HEK293 (cell line): ENCODE measurements around the gene SKI.

Source experiments
- CTCF ChIA-PET: fragments of 350-600 bp; formaldehyde crosslinking; extraction: SDS; loops from one replicate; lab custom pipeline; 2021; ENCODE audit warnings: antibody characterized with exemption; lab: Yijun Ruan, JAX
- POLR2A ChIA-PET: fragments of 300-600 bp; formaldehyde crosslinking; extraction: SDS; loops from one replicate; lab custom pipeline; 2020; ENCODE audit warnings: antibody characterized with exemption, inconsistent platforms; lab: Yijun Ruan, JAX
- H3K27ac ChIP-seq: fragments of 200-500 bp; sonication (Bioruptor generic); 2 replicates; pipeline ENCODE4 v1.5.1; 2014; ENCODE audit warnings: low read depth, low read length, control low read depth, inconsistent platforms; ENCODE audit errors: extremely low read depth
- H3K36me3 ChIP-seq, 2 experiments: fragments of 200-500 bp in 1 of 2; sonication (Bioruptor generic) in 1 of 2; 1 replicate in 1 of 2; 2 replicates in 1 of 2; pipeline ENCODE4 v1.5.1; 2014 to 2017; ENCODE audit warnings: inconsistent platforms in 2 of 2, low read length in 2 of 2; ENCODE audit not compliant: control insufficient read depth in 2 of 2, insufficient read depth in 1 of 2
- H3K4me1 ChIP-seq: fragments of 200-500 bp; sonication (Bioruptor generic); 2 replicates; pipeline ENCODE4 v1.5.1; 2014; ENCODE audit warnings: mild to moderate bottlenecking, low read length, inconsistent platforms; ENCODE audit not compliant: control insufficient read depth, insufficient read depth
- H3K4me3 ChIP-seq: 2 replicates; pipeline ENCODE4 v1.5.1; 2011; ENCODE audit warnings: low read depth, mild to moderate bottlenecking, control low read depth, low read length, moderate library complexity
- H3K9me3 ChIP-seq: fragments of 200-500 bp; sonication (Bioruptor generic); 2 replicates; pipeline ENCODE4 v1.5.1; 2014; ENCODE audit warnings: low read depth, low read length, inconsistent platforms; ENCODE audit not compliant: control insufficient read depth, insufficient read depth
- GLIS2 ChIP-seq: fragments of 450-650 bp; formaldehyde crosslinking; IDR thresholded peaks from 2 replicates; pipeline ENCODE4 v1.5.1; 2016; ENCODE audit warnings: missing biosample characterization, missing genetic modification characterization
- MYNN ChIP-seq: fragments of 450-650 bp; formaldehyde crosslinking; IDR thresholded peaks from 2 replicates; pipeline ENCODE4 v1.5.1; 2016; ENCODE audit warnings: missing biosample characterization, missing genetic modification characterization, borderline replicate concordance
- MZF1 ChIP-seq: fragments of 450-650 bp; formaldehyde crosslinking; IDR thresholded peaks from 2 replicates; pipeline ENCODE4 v1.5.1; 2017; ENCODE audit warnings: missing biosample characterization, missing genetic modification characterization, borderline replicate concordance
- RBAK ChIP-seq: fragments of 450-650 bp; formaldehyde crosslinking; IDR thresholded peaks from 2 replicates; pipeline ENCODE4 v1.5.1; 2016; ENCODE audit warnings: missing biosample characterization, missing genetic modification characterization
- YY1 ChIP-seq: fragments of 450-650 bp; formaldehyde crosslinking; IDR thresholded peaks from 2 replicates; pipeline ENCODE4 v1.5.1; 2018; ENCODE audit warnings: missing biosample characterization, missing genetic modification characterization
- ZBTB6 ChIP-seq: fragments of 450-650 bp; formaldehyde crosslinking; IDR thresholded peaks from 2 replicates; pipeline ENCODE4 v1.5.1; 2017; ENCODE audit warnings: missing biosample characterization, missing genetic modification characterization
- ZFP3 ChIP-seq: fragments of 450-650 bp; formaldehyde crosslinking; IDR thresholded peaks from 2 replicates; pipeline ENCODE4 v1.5.1; 2016; ENCODE audit warnings: low read depth, missing biosample characterization, missing genetic modification characterization
- ZNF112 ChIP-seq: fragments of 450-650 bp; formaldehyde crosslinking; IDR thresholded peaks from 2 replicates; pipeline ENCODE4 v1.5.0; 2017; ENCODE audit warnings: missing biosample characterization, missing genetic modification characterization
- ZNF140 ChIP-seq: fragments of 450-650 bp; formaldehyde crosslinking; IDR thresholded peaks from 2 replicates; pipeline ENCODE4 v1.5.1; 2016; ENCODE audit warnings: missing biosample characterization, missing genetic modification characterization
- ZNF169 ChIP-seq: fragments of 450-650 bp; formaldehyde crosslinking; IDR thresholded peaks from 2 replicates; pipeline ENCODE4 v1.5.1; 2016; ENCODE audit warnings: missing biosample characterization, missing genetic modification characterization
- ZNF18 ChIP-seq: fragments of 450-650 bp; formaldehyde crosslinking; IDR thresholded peaks from 2 replicates; pipeline ENCODE4 v1.5.1; 2016; ENCODE audit warnings: missing biosample characterization, missing genetic modification characterization
- ZNF184 ChIP-seq: fragments of 450-650 bp; IDR thresholded peaks from 2 replicates; pipeline ENCODE4 v1.5.1; 2018; ENCODE audit warnings: missing biosample characterization, mild to moderate bottlenecking, missing genetic modification characterization
- ZNF223 ChIP-seq: fragments of 450-650 bp; formaldehyde crosslinking; IDR thresholded peaks from 2 replicates; pipeline ENCODE4 v1.5.1; 2016; ENCODE audit warnings: missing biosample characterization, missing genetic modification characterization
- ZNF23 ChIP-seq: fragments of 450-650 bp; formaldehyde crosslinking; IDR thresholded peaks from 2 replicates; pipeline ENCODE4 v1.5.1; 2016; ENCODE audit warnings: missing biosample characterization, missing genetic modification characterization, borderline replicate concordance
- ZNF26 ChIP-seq: fragments of 450-650 bp; formaldehyde crosslinking; IDR thresholded peaks from 2 replicates; pipeline ENCODE4 v1.5.1; 2016; ENCODE audit warnings: missing biosample characterization, missing genetic modification characterization
- ZNF274 ChIP-seq, 2 experiments: fragments of 200-500 bp in 1 of 2; fragments of 450-650 bp in 1 of 2; sonication (Bioruptor generic) in 1 of 2; formaldehyde crosslinking in 1 of 2; IDR thresholded peaks; 2 replicates each; pipeline versions ENCODE4 v1.5.1 to v1.6.1; 2014 to 2016; ENCODE audit warnings: borderline replicate concordance in 1 of 2, inconsistent platforms in 1 of 2, low read length in 1 of 2, missing biosample characterization in 1 of 2, missing genetic modification characterization in 1 of 2
- ZNF350 ChIP-seq: fragments of 450-650 bp; formaldehyde crosslinking; IDR thresholded peaks from 2 replicates; pipeline ENCODE4 v1.5.0; 2017; ENCODE audit warnings: missing biosample characterization, mild to moderate bottlenecking, missing genetic modification characterization
- ZNF404 ChIP-seq: fragments of 450-650 bp; formaldehyde crosslinking; IDR thresholded peaks from 2 replicates; pipeline ENCODE4 v1.5.1; 2017; ENCODE audit warnings: missing biosample characterization, missing genetic modification characterization
- ZNF558 ChIP-seq: fragments of 450-650 bp; formaldehyde crosslinking; IDR thresholded peaks from 2 replicates; pipeline ENCODE4 v1.5.1; 2016; ENCODE audit warnings: missing biosample characterization, missing genetic modification characterization
- ZNF561 ChIP-seq: fragments of 450-650 bp; IDR thresholded peaks from 2 replicates; pipeline ENCODE4 v1.5.1; 2018; ENCODE audit warnings: missing biosample characterization, missing genetic modification characterization, borderline replicate concordance
- ZNF654 ChIP-seq: fragments of 450-650 bp; formaldehyde crosslinking; IDR thresholded peaks from 2 replicates; pipeline ENCODE4 v1.5.1; 2016; ENCODE audit warnings: low read depth, missing biosample characterization, missing genetic modification characterization
- ZNF664 ChIP-seq: fragments of 450-650 bp; formaldehyde crosslinking; IDR thresholded peaks from 2 replicates; pipeline ENCODE4 v1.5.1; 2016; ENCODE audit warnings: missing biosample characterization, missing genetic modification characterization
- ZNF76 ChIP-seq: fragments of 450-650 bp; formaldehyde crosslinking; IDR thresholded peaks from 2 replicates; pipeline ENCODE4; 2016; ENCODE audit warnings: low read depth, missing biosample characterization, missing genetic modification characterization, borderline replicate concordance
- ZNF768 ChIP-seq: fragments of 450-650 bp; formaldehyde crosslinking; IDR thresholded peaks from 2 replicates; pipeline ENCODE4 v1.5.1; 2018; ENCODE audit warnings: missing biosample characterization, mild to moderate bottlenecking, missing genetic modification characterization

The SKI gene

GRCh38 chr1:2288311-2288710, 60.2 kb downstream of the SKI start:
- no peak overlapping the region for H3K4me3 ChIP-seq
- TF ChIP-seq ZNF274 (IDR thresholded peaks at IDR 0.05; ENCODE audit: low read length) = no peak
- TF ChIP-seq ZNF274 (tag by site-specific recombination; IDR thresholded peaks at IDR 0.05; ENCODE audit: borderline replicate concordance) = no peak
- no peak for TF ChIP-seq MZF1 (tag by site-specific recombination)
- no peak for TF ChIP-seq RBAK
- no peak for TF ChIP-seq ZNF76 (tag by site-specific recombination)
- TF ChIP-seq ZNF664 (tag by site-specific recombination) = no peak
- TF ChIP-seq ZNF169 (tag by site-specific recombination) = no peak
- no peak for TF ChIP-seq GLIS2 (tag by site-specific recombination)
- TF ChIP-seq YY1 (tag by site-specific recombination) = no peak
- no peak for TF ChIP-seq MYNN (tag by site-specific recombination)
- no peak for TF ChIP-seq ZNF23 (tag by site-specific recombination)
- TF ChIP-seq ZBTB6 = no peak
- TF ChIP-seq ZNF26 (tag by site-specific recombination) = no peak
- TF ChIP-seq ZNF184 (tag by site-specific recombination) = no peak
- TF ChIP-seq ZNF112 (tag by site-specific recombination) = no peak
- TF ChIP-seq ZNF350 (tag by site-specific recombination) = no peak
- TF ChIP-seq ZNF558 (tag by site-specific recombination) = no peak
- no peak for TF ChIP-seq ZNF140 (tag by site-specific recombination)
- TF ChIP-seq ZNF654 = no peak
- TF ChIP-seq, all 188 proteins: peak for 0
- Histone ChIP-seq H3K36me3 (peaks cover 0 to 17% of the 10 kb centered on the region in 2 experiments; a peak in 1 of 3 replicates), H3K4me1 (peaks cover 17% of the 10 kb centered on the region), H3K27ac (no peak overlapping the region), H3K9me3 (no peaks in the 10 kb centered on the region)
- CTCF ChIA-PET = no interaction called here
- POLR2A ChIA-PET = no interaction called here

- Histone ChIP-seq H3K4me3 (no peak overlapping the region), H3K4me1 (peaks cover 17% of the 10 kb centered on the region), H3K9me3 (no peaks in the 10 kb centered on the region), H3K27ac (no peak overlapping the region), H3K36me3 (peaks cover 0 to 13% of the 10 kb centered on the region in 2 experiments; a peak in 1 of 3 replicates)
- TF ChIP-seq ZNF768 = no peak
- TF ChIP-seq ZNF223 = no peak
- TF ChIP-seq ZFP3 (tag by site-specific recombination) = no peak
- TF ChIP-seq ZNF18 = no peak
- no peak for TF ChIP-seq ZNF404 (tag by site-specific recombination)
- TF ChIP-seq ZNF561 (tag by site-specific recombination) = no peak
- ChIA-PET CTCF (no interaction called here), POLR2A (interaction anchor here (0.5 kb wide), 1 partner anchor 64 kb away, joined by 3 read pairs; no protein-coding TSS in a partner anchor)
Observed at GRCh38 chr1:2288816-2289536, 60.9 kb downstream of the SKI start.
